HEK293 (cell line): Measurements from ENCODE around the gene CACNA2D1.
"Not testable (repeated sequence)": the region's sequence is repeated elsewhere in the genome, so short reads cannot be mapped to it uniquely, and the experiment has no call there.

Experiments used
- CTCF ChIA-PET: fragments of 350-600 bp; formaldehyde crosslinking; extraction: SDS; loops from one replicate; lab custom pipeline; 2021; ENCODE audit warnings: antibody characterized with exemption; lab: Yijun Ruan, JAX
- POLR2A ChIA-PET: fragments of 300-600 bp; formaldehyde crosslinking; extraction: SDS; loops from one replicate; lab custom pipeline; 2020; ENCODE audit warnings: antibody characterized with exemption, inconsistent platforms; lab: Yijun Ruan, JAX
- H3K27ac ChIP-seq: fragments of 200-500 bp; sonication (Bioruptor generic); 2 replicates; pipeline ENCODE4 v1.5.1; 2014; ENCODE audit warnings: low read depth, low read length, control low read depth, inconsistent platforms; ENCODE audit errors: extremely low read depth
- H3K36me3 ChIP-seq, 2 experiments: fragments of 200-500 bp in 1 of 2; sonication (Bioruptor generic) in 1 of 2; 1 replicate in 1 of 2; 2 replicates in 1 of 2; pipeline ENCODE4 v1.5.1; 2014 to 2017; ENCODE audit warnings: inconsistent platforms in 2 of 2, low read length in 2 of 2; ENCODE audit not compliant: control insufficient read depth in 2 of 2, insufficient read depth in 1 of 2
- H3K4me1 ChIP-seq: fragments of 200-500 bp; sonication (Bioruptor generic); 2 replicates; pipeline ENCODE4 v1.5.1; 2014; ENCODE audit warnings: mild to moderate bottlenecking, low read length, inconsistent platforms; ENCODE audit not compliant: control insufficient read depth, insufficient read depth
- H3K4me3 ChIP-seq: 2 replicates; pipeline ENCODE4 v1.5.1; 2011; ENCODE audit warnings: low read depth, mild to moderate bottlenecking, control low read depth, low read length, moderate library complexity
- H3K9me3 ChIP-seq: fragments of 200-500 bp; sonication (Bioruptor generic); 2 replicates; pipeline ENCODE4 v1.5.1; 2014; ENCODE audit warnings: low read depth, low read length, inconsistent platforms; ENCODE audit not compliant: control insufficient read depth, insufficient read depth
- BCL11A ChIP-seq: fragments of 450-650 bp; formaldehyde crosslinking; IDR thresholded peaks from 2 replicates; pipeline ENCODE4 v1.5.1; 2016; ENCODE audit warnings: low read depth, missing biosample characterization, missing genetic modification characterization
- BCL11B ChIP-seq: fragments of 450-650 bp; formaldehyde crosslinking; IDR thresholded peaks from 2 replicates; pipeline ENCODE4 v1.5.1; 2016; ENCODE audit warnings: low read depth, missing biosample characterization, missing genetic modification characterization
- GLI2 ChIP-seq: fragments of 450-650 bp; formaldehyde crosslinking; IDR thresholded peaks from 2 replicates; pipeline ENCODE4; 2017; ENCODE audit warnings: missing biosample characterization, missing genetic modification characterization, low read depth, borderline replicate concordance
- GLI4 ChIP-seq: fragments of 450-650 bp; formaldehyde crosslinking; IDR thresholded peaks from 2 replicates; pipeline ENCODE4 v1.5.1; 2016; ENCODE audit warnings: missing biosample characterization, missing genetic modification characterization
- MEIS1 ChIP-seq: sonication (generic); formaldehyde crosslinking; IDR thresholded peaks from 2 replicates; pipeline ENCODE4 v1.8.1; 2022; ENCODE audit warnings: missing genetic modification reagents, mild to moderate bottlenecking, borderline replicate concordance
- RBAK ChIP-seq: fragments of 450-650 bp; formaldehyde crosslinking; IDR thresholded peaks from 2 replicates; pipeline ENCODE4 v1.5.1; 2016; ENCODE audit warnings: missing biosample characterization, missing genetic modification characterization
- TCF7L2 ChIP-seq: IDR thresholded peaks from 2 replicates; pipeline ENCODE4 v1.6.1; 2011; ENCODE audit warnings: low read depth, mild to moderate bottlenecking, inconsistent platforms, low read length, moderate library complexity, borderline replicate concordance
- ZFP69B ChIP-seq: fragments of 450-650 bp; formaldehyde crosslinking; IDR thresholded peaks from 2 replicates; pipeline ENCODE4 v1.5.1; 2016; ENCODE audit warnings: missing biosample characterization, missing genetic modification characterization
- ZNF2 ChIP-seq: fragments of 450-650 bp; formaldehyde crosslinking; IDR thresholded peaks from 2 replicates; pipeline ENCODE4 v1.5.1; 2016; ENCODE audit warnings: missing biosample characterization, missing genetic modification characterization
- ZNF354C ChIP-seq: fragments of 450-650 bp; formaldehyde crosslinking; IDR thresholded peaks from 2 replicates; pipeline ENCODE4 v1.5.1; 2016; ENCODE audit warnings: missing biosample characterization, missing genetic modification characterization, low read depth, borderline replicate concordance
- ZNF366 ChIP-seq: fragments of 450-650 bp; formaldehyde crosslinking; conservative IDR thresholded peaks from 2 replicates; pipeline ENCODE4 v1.5.1; 2016; ENCODE audit warnings: missing biosample characterization, missing genetic modification characterization
- ZNF473 ChIP-seq: fragments of 450-650 bp; formaldehyde crosslinking; IDR thresholded peaks from 2 replicates; pipeline ENCODE4 v1.5.1; 2017; ENCODE audit warnings: missing biosample characterization, missing genetic modification characterization
- ZNF529 ChIP-seq: fragments of 450-650 bp; formaldehyde crosslinking; IDR thresholded peaks from 2 replicates; pipeline ENCODE4 v1.5.1; 2017; ENCODE audit warnings: missing genetic modification characterization, missing biosample characterization; ENCODE audit not compliant: insufficient replicate concordance
- ZNF548 ChIP-seq: fragments of 450-650 bp; formaldehyde crosslinking; IDR thresholded peaks from 2 replicates; pipeline ENCODE4 v1.5.1; 2016; ENCODE audit warnings: missing biosample characterization, missing genetic modification characterization
- ZNF626 ChIP-seq: fragments of 450-650 bp; sonication (Bioruptor Pico); formaldehyde crosslinking; IDR thresholded peaks from 2 replicates; pipeline ENCODE4 v1.5.1; 2018; ENCODE audit warnings: missing biosample characterization, missing genetic modification characterization, inconsistent platforms
- ZNF658 ChIP-seq: fragments of 450-650 bp; formaldehyde crosslinking; IDR thresholded peaks from 2 replicates; pipeline ENCODE4; 2016; ENCODE audit warnings: missing biosample characterization, missing genetic modification characterization
- ZNF664 ChIP-seq: fragments of 450-650 bp; formaldehyde crosslinking; IDR thresholded peaks from 2 replicates; pipeline ENCODE4 v1.5.1; 2016; ENCODE audit warnings: missing biosample characterization, missing genetic modification characterization
- ZNF747 ChIP-seq: fragments of 450-650 bp; formaldehyde crosslinking; IDR thresholded peaks from 2 replicates; pipeline ENCODE4 v1.5.1; 2016; ENCODE audit warnings: missing biosample characterization, missing genetic modification characterization
- ZNF843 ChIP-seq: fragments of 450-650 bp; formaldehyde crosslinking; IDR thresholded peaks from 2 replicates; pipeline ENCODE4 v1.5.1; 2016; ENCODE audit warnings: missing biosample characterization, missing genetic modification characterization
- ZSCAN23 ChIP-seq: fragments of 450-650 bp; formaldehyde crosslinking; IDR thresholded peaks from 2 replicates; pipeline ENCODE4 v1.5.1; 2016; ENCODE audit warnings: missing biosample characterization, missing genetic modification characterization
- TF ChIP-seq, protein P1 (sequence below): fragments of 450-650 bp; formaldehyde crosslinking; IDR thresholded peaks from 2 replicates; pipeline ENCODE4 v1.5.1; 2017; ENCODE audit warnings: missing biosample characterization, missing genetic modification characterization
- TF ChIP-seq, protein P2 (sequence below): fragments of 450-650 bp; formaldehyde crosslinking; IDR thresholded peaks from 2 replicates; pipeline ENCODE4 v1.5.1; 2016; ENCODE audit warnings: missing biosample characterization, missing genetic modification characterization, borderline replicate concordance
- TF ChIP-seq, protein P3 (sequence below): fragments of 450-650 bp; formaldehyde crosslinking; IDR thresholded peaks from 2 replicates; pipeline ENCODE4 v1.5.1; 2016; ENCODE audit warnings: missing biosample characterization, missing genetic modification characterization
- TF ChIP-seq, protein P4 (sequence below): fragments of 450-650 bp; formaldehyde crosslinking; IDR thresholded peaks from 2 replicates; pipeline ENCODE4 v1.5.1; 2016; ENCODE audit warnings: missing biosample characterization, missing genetic modification characterization

Gene CACNA2D1

DNA sequence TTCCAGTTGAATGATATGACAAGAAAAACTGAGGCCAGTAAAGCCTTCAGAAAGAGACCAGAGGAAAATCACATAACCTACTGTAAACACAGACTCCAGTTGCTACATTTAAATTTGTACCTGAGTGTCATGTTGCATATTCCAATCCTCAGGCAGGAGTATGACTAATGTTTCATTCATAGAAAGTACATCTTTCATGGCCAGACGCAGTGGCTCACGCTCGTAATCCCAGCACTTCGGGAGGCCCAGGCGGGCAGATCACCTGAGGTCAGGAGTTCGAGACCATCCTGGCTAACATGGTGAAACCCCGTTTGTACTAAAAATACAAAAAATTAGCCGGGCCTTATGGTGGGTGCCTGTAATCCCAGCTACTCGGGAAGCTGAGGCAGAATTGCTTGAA is 429.0 kb downstream of the CACNA2D1 start:
- POLR2A ChIA-PET = not testable (repeated sequence)
- CTCF ChIA-PET = interaction anchor here (0.5 to 5.8 kb wide), 5 partner anchors 11 to 514 kb away, joined by 3 to 67 read pairs (median 3); no protein-coding TSS in a partner anchor
- TF ChIP-seq, protein P1, sequence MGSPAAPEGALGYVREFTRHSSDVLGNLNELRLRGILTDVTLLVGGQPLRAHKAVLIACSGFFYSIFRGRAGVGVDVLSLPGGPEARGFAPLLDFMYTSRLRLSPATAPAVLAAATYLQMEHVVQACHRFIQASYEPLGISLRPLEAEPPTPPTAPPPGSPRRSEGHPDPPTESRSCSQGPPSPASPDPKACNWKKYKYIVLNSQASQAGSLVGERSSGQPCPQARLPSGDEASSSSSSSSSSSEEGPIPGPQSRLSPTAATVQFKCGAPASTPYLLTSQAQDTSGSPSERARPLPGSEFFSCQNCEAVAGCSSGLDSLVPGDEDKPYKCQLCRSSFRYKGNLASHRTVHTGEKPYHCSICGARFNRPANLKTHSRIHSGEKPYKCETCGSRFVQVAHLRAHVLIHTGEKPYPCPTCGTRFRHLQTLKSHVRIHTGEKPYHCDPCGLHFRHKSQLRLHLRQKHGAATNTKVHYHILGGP (tag by site-specific recombination) = 0 out of 2 replicates have a peak, but pooled peaks have one; percentile 19

DNA sequence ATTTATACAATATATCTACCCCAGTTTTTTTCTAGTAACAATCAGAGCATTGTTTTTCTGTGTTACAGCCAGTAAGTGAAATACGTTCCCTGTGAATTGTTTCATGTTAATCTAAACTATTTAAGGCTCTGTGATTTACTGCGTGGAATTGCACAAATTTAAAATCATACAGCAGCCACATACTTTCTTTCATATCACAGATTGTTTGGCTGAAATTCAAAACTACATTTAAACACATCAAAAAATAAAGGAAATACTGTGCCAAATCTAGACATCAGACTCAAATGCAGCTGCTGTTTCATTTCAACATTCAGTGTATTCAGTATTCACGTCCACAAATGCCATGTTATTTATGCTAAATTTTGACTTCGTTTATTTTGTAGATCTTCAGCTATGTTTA is 431.1 kb downstream of the CACNA2D1 start:
- no peak overlapping the region for H3K4me3 ChIP-seq
- ChIA-PET CTCF (interaction anchor here (1.0 kb wide), 1 partner anchor 531 kb away, joined by 3 read pairs; no protein-coding TSS in a partner anchor), POLR2A (no interaction called here)
- H3K36me3 ChIP-seq = no peaks in the 10 kb centered on the region; a peak in 1 of 3 replicates
- no peaks in the 10 kb centered on the region for H3K4me1 ChIP-seq
- no peaks in the 10 kb centered on the region for H3K9me3 ChIP-seq
- H3K27ac ChIP-seq = no peak overlapping the region
- TF ChIP-seq ZNF366 (tag by site-specific recombination) (no peak), ZSCAN23 (tag by site-specific recombination) (no peak), ZNF529 (tag by site-specific recombination) (no peak), ZNF664 (tag by site-specific recombination) (no peak), ZNF843 (tag by site-specific recombination) (no peak), ZNF473 (tag by site-specific recombination) (no peak), MEIS1 (CRISPR knock-in tag) (no peak)
- TF ChIP-seq, protein P2, sequence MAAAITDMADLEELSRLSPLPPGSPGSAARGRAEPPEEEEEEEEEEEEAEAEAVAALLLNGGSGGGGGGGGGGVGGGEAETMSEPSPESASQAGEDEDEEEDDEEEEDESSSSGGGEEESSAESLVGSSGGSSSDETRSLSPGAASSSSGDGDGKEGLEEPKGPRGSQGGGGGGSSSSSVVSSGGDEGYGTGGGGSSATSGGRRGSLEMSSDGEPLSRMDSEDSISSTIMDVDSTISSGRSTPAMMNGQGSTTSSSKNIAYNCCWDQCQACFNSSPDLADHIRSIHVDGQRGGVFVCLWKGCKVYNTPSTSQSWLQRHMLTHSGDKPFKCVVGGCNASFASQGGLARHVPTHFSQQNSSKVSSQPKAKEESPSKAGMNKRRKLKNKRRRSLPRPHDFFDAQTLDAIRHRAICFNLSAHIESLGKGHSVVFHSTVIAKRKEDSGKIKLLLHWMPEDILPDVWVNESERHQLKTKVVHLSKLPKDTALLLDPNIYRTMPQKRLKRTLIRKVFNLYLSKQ (tag by site-specific recombination) = no peak

More for the DNA sequence above, 429.0 kb downstream of the CACNA2D1 start:
- H3K4me1 ChIP-seq, H3K4me3 ChIP-seq, H3K36me3 ChIP-seq, H3K9me3 ChIP-seq, H3K27ac ChIP-seq: not testable (repeated sequence)

DNA sequence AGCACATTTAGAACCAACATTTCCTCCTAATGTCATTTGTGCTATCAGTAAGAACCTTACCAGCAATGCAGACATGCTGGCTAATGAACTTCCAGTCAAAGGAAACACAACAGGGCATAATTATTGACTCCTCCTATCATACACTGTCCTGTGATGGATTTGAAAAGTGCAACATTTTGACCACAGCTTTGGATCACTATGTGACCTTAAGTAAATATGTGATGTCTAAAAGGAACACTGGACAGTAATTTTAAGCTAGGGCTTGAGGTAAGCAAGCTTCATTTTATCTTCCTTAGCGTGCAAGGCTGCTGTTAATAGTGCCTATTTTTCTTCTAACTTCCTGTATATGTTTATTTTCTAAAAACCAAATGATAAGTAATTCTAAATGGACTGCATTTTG is 433.2 kb downstream of the CACNA2D1 start:
- ChIA-PET CTCF (no interaction called here), POLR2A (interaction anchor here (0.6 kb wide), 1 partner anchor 315 kb away, joined by 3 read pairs; no protein-coding TSS in a partner anchor)
- Histone ChIP-seq H3K4me1 (no peaks in the 10 kb centered on the region), H3K4me3 (no peak overlapping the region), H3K27ac (no peak overlapping the region), H3K9me3 (no peaks in the 10 kb centered on the region), H3K36me3 (no peaks in the 10 kb centered on the region; a peak in 1 of 3 replicates)
- TF ChIP-seq ZNF548 (tag by site-specific recombination) (no peak), ZFP69B (tag by site-specific recombination) (no peak), RBAK (tag by site-specific recombination) (no peak), BCL11B (tag by site-specific recombination) (no peak), TCF7L2 (no peak), ZNF626 (tag by site-specific recombination) (no peak), GLI4 (tag by site-specific recombination) (no peak), BCL11A (tag by site-specific recombination) (no peak), ZNF354C (no peak), ZNF747 (no peak), ZNF658 (tag by site-specific recombination) (no peak), GLI2 (tag by site-specific recombination) (no peak), ZNF2 (tag by site-specific recombination) (no peak)
- TF ChIP-seq, protein P3, sequence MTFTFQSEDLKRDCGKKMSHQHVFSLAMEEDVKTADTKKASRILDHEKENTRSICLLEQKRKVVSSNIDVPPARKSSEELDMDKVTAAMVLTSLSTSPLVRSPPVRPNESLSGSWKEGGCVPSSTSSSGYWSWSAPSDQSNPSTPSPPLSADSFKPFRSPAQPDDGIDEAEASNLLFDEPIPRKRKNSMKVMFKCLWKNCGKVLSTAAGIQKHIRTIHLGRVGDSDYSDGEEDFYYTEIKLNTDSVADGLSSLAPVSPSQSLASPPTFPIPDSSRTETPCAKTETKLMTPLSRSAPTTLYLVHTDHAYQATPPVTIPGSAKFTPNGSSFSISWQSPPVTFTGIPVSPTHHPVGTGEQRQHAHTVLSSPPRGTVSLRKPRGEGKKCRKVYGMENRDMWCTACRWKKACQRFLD (tag by site-specific recombination) = no peak
- TF ChIP-seq, protein P4, sequence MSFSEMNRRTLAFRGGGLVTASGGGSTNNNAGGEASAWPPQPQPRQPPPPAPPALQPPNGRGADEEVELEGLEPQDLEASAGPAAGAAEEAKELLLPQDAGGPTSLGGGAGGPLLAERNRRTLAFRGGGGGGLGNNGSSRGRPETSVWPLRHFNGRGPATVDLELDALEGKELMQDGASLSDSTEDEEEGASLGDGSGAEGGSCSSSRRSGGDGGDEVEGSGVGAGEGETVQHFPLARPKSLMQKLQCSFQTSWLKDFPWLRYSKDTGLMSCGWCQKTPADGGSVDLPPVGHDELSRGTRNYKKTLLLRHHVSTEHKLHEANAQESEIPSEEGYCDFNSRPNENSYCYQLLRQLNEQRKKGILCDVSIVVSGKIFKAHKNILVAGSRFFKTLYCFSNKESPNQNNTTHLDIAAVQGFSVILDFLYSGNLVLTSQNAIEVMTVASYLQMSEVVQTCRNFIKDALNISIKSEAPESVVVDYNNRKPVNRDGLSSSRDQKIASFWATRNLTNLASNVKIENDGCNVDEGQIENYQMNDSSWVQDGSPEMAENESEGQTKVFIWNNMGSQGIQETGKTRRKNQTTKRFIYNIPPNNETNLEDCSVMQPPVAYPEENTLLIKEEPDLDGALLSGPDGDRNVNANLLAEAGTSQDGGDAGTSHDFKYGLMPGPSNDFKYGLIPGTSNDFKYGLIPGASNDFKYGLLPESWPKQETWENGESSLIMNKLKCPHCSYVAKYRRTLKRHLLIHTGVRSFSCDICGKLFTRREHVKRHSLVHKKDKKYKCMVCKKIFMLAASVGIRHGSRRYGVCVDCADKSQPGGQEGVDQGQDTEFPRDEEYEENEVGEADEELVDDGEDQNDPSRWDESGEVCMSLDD = no peak
